GM21390 (cell line): Measurements from ENCODE around the gene SLC39A13.

Experiments
- ATAC-seq: cut with Tn5 transposase; IDR thresholded peaks from one replicate; pipeline ENCODE4 v1.9.1; 2021; ENCODE audit not compliant: unreplicated experiment

Gene SLC39A13

DNA sequence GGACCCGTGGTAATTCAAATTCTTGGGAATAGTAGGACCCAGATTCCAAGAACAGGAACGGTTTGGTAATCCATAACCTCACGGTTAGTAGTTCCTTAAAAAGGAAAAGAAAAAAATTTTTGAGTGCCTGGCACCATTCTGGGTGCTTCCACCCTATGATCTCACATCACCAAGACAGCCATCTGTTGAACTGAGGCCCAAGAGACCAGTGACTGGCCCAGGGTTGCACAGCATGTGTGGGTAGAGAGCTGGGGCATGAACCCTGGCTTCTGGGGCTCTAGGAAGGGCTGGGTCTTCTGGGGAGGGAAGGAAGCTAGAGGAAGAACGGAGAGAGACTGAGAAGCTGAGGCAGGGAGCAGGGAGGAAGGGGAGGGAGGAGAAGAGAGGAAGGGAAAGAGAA is 25.3 kb upstream of the SLC39A13 start:
- no peak for ATAC-seq

DNA sequence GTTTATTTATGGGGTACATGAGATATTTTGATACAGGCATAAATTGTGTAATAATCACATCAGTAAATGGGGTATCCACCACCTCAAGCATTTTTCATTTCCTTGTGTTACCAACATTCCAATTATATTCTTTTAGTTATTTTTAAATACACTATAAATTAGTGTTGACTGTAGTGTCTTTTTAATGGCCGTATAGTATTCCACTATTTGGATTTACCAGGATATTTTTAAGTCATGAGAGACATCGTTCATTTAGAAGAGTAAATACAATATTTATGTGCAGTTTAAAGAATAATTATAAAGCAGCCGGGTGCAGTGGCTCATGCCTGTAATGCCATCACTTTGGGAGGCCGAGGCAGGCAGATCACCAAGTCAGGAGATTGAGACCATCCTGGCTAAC is 23.9 kb upstream of the SLC39A13 start:
- ATAC-seq = no peak

DNA sequence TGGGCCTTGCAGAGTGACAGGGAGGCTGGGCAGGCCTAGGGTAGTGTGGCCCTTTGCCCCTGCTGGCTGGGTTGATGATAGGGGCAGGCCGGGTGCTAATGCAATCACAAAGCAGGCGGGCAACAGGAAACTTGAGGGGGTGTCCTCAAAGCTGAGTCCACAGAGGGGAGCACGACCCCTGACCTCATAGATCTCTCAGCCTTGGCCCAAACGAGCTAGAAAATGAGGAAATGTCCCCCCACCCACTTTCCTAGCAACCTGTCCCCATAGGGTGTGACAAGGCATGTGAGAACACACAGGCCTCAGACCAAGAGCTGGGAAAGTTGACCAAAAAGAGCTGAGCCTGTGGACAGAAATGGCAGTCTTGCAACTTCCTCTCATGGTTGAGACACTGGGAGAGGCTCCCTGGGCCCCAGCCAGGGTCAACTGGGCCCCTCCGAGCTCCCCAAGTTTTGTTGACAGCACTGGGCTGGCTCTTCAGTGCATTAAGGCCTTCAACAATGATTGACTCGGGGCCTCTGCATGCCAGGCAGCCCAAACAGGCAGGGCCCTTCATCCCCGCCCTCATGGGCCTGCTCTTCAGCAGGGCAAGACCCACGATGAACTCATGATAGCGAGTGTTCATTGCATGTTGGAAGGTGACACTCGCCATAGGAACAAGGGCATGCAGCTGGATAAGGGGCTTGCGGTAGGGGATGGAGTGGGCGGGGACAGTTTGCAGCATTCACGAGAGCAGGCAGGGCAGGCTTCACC is 20.3 kb upstream of the SLC39A13 start:
- no peak for ATAC-seq

DNA sequence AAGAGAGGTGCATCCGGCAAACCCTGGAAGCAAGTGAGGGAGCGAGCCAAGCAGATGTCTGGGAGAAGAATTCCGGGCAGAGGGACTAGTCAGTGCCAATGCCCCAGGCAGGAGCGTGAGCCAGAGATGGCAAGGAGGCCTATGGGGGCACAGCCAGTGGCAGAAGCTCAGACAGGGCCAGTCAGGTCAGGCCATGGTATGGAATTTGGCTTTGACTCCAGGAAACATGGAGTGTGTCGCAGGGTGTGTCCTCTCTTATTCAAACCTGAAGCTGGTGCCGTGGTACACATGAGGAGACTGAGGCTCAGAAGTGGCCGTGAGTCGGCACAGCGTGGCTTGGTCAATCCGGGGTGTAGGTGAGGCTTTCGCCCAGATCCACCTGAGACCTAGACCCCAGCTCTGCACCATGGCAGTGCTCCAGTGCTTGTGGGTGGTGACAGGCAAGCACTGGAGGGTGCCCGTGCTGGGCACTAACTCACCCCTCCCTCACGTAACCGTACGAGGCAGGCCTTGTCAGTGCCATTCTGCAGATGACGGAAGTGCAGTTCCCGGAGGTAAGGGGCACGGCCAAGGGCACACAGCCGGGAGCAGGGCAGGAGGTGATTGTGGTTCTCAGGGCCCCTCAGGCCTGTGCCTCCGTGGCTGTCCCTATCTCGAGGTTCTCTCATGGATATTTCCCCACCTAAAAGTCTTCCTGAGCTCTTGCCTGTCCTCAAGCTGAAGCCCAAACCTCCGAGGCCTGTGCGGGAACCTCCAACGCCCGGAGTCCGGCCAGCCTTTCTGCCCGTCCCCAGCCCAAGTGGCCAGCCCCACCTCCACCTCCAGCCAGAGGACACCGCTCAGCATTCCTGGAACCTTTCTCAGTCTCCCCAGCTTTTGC is 19.5 kb upstream of the SLC39A13 start:
- no peak for ATAC-seq

DNA sequence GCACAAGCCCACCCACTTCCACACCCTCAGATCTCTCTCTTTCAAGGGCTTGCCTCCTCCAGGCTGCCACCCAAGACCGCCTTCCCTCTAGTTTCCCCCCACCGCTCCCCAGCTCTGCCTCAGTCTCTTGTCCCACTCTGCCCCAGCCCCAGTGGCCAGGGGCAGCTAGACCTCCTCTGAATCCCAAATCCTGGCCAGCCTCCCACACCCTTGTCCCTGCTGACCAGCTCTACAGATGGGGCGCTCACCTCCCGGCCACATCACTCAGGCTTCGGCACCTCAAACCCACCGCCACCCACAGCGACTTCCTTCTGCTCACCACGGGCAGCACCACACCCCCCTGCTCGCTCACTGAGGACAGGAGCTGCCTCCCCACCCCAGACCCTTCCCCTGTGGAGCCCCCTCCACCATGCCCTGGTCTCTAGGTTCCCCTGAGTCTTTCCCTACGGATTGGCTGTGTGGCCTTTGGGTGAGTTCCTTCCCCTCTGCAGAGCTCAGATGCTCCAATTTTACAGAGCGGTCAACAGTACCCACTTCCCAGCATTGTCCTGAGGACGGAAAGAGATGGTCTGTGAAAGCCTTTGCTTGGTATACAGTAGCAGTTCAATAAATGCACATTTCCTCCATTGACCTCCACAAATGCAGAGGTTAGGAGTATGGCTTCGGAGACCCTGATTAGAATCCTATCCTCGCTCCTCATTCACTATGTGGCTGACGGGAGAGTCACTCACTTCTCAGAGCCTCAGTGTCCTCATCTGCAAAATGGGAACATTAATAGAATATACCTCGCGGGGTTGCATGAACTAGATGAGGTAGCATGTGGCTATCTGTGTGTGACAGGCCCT is 18.6 kb upstream of the SLC39A13 start:
- no peak for ATAC-seq

DNA sequence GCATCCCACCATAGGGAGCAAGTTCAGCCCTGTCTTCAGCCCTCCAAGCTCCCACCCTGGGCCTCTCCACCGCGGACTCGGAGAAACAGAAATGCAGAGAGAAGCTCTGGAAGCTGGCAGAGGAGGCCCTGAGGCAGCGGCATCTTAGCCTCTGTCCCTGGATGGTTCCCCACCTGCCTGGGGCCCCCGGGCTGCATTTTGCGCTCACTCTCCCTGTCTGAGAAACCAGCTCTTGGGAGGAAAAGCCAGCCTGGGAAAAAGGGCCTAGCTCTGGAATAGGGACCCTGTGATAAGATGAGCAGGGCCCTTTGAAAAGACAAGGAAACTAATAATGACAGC is 18.0 kb upstream of the SLC39A13 start:
- no peak for ATAC-seq

DNA sequence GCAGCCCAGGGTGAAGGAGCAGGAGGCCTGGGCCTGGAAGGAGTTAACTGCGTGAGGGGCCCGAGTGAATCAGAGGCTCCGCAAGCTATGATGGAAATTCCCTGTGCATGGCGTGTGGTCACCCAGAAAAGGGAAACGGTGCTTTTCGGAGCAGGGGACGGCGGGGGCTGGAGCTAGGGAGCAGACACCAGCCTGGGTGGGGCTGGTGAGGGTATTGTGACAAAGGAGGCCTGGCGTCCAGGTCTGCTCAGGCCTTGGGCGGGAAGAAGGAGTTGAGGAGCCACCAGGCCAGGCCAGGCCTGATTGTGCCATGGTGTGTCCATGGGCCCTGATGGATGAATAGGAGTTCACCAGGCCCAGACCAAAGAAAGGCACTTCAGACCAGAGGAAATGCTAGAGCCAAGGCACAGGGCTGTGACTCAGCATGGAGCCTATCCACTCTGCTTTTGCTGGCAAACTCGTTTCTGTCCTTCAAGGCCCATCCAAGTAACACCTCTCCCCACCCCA is 17.3 kb upstream of the SLC39A13 start:
- no peak for ATAC-seq

DNA sequence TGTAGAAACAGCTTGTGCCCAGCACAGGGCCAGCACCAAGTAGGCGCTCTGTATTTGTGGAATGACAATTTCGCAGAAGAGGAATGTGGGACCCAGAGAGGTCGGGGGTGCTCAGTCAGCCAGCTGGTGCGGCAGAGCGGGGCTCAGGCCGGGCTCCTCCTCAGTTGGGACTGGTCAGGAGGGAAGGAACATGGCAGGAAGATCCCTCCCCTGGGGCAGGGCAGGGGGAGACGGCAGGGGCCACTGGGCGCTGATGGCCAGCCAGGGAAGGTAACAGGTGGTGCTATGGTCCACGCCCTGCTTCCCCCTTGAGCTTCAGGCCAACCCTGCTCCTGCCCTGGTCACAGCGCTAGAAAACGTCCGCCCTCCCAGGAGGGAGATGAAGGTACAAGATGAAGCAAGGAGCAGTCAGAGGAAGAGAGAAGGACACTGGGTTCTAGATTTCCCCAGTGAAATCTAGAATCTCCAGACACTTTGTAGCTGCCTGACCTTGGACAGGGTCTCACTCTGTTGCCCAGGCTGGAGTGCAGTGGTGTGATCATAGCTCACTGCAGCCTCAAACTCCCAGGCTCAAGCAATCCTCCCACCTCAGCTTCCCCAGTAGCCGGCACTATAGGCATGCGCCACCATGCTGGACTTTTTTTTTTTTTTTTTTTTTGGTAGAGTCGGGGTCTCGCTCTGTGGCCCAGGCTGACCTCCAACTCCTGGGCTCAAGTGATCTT is 16.5 kb upstream of the SLC39A13 start:
- no peak for ATAC-seq

DNA sequence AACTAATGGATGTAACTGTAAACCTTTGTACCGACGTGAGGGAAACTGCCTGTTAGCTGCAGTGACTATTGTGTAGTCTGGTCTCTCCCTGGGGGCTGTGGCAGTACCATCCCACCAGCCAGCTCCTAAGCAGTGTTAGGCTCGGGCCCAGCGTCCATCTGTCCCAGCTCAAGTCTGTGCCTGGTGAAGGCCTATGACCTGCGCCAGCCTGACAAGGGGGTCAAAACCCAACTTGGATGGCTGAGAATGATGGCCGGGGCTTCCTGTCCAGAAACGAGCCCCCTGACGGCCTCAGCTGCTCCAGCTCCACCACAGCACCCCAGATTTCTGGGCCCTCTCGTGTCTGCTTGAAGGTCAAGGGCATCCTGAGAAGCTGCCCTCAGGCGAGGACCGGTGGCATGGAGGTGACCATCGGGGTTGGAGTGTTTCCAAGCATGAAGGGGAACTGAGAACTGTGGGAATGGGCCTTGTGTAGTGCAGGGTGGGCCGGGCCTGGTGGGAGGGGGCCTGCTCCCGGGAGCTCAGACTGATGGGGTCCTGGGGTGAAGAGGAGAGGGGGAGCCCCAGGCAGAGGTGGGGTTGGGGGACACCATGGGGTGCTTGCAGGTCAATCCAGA is 15.7 kb upstream of the SLC39A13 start:
- ATAC-seq = no peak

DNA sequence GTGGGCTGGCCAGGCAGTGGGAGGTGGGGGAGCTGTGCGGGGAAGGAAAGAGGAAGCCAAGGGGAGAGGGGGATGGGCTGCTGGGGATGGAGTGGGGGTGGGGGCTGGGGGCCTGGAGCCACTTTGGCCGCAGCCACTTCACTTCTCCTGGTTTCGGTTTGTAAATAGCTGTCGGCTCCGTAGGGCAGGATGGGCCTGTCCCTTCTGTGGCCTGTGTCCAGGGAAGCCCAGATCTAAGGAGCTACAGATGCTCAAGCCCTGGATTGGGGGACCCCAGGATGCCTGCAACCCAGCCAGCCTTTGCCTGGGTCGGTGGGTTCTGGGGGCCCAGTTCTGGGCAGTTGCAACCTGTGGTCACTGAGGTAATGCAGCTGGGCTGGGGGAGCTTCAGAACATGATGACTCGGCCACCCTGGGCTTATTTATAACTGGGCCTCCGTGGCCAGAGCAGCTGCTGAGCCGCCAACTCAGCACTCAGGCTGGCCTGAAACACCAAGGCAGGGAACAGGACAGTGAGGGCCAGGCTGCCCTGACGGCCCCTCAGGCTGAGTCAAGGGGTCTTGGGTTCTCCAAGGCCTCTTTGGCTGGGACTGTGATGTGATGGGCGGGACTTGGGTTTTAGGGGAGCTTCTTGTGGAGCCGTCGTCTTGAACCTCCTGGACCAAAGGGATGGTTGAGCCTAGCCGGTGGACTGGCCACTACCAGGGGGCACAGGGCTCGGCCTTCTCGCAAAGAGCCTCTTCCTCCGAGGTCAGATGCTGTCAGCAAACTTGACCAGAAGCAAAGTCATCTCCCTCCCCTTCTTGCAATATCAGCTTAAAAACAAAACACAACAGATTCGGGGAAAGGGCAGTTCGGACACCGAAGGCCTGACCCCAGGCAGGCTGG is 15.0 kb upstream of the SLC39A13 start:
- ATAC-seq = no peak

DNA sequence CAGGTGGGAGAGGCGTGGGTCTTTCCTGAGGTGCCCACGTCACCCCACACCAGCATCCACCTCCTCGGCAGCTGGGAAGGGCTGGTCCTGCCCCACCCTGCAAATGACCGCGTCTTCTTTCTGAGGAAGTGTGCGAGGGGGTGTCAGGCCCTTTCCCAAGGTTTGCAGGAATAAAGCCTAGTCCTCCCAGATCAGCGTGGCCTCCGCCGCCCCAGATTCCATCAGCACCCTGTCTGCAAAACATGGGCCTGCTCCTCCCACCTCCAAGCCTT is 14.4 kb upstream of the SLC39A13 start:
- ATAC-seq = no peak

DNA sequence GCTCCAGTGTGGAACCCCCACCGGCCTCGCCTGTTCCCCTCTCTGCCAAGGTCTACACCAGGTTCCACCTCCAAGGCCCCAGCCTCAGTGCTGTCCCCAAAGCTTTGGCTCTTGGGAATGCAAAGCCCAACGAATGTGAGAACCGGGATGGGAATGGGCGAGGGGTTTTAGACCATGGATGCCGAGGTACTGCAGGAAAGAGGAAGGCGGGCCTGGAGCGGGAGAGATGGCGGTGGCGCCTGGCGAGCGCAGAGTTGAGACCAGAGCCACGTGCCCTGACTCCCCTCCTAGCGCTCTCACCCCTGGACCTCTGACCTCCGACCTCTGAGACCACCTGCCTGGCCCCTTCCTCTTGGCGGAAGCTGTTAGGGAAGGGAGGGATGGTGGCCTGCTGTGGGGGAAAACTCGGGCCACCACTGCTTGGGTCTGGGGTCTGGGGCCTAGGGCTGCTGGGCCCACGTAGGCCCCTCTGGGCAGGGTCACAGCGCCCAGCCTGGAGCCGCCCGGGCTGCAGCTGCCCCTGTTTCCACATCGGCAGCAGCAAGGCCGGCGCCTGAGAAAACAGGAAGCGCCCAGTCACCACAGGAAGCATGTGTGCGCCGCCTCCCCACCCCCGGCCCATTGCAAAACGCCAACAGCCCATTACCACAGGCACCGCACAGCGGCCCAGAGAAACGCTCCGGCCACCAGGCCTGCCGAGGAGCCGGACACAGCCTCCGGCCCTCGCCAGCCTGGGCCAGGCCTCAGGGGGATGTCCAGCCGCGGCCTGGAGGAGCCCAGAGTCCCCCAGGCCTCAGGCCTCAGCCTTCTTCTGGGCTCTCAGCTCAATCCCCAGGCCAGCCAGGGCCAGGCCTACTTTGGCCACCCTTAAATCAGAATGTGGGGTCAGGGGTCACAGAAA is 13.8 kb upstream of the SLC39A13 start:
- ATAC-seq = peak; percentile 73

DNA sequence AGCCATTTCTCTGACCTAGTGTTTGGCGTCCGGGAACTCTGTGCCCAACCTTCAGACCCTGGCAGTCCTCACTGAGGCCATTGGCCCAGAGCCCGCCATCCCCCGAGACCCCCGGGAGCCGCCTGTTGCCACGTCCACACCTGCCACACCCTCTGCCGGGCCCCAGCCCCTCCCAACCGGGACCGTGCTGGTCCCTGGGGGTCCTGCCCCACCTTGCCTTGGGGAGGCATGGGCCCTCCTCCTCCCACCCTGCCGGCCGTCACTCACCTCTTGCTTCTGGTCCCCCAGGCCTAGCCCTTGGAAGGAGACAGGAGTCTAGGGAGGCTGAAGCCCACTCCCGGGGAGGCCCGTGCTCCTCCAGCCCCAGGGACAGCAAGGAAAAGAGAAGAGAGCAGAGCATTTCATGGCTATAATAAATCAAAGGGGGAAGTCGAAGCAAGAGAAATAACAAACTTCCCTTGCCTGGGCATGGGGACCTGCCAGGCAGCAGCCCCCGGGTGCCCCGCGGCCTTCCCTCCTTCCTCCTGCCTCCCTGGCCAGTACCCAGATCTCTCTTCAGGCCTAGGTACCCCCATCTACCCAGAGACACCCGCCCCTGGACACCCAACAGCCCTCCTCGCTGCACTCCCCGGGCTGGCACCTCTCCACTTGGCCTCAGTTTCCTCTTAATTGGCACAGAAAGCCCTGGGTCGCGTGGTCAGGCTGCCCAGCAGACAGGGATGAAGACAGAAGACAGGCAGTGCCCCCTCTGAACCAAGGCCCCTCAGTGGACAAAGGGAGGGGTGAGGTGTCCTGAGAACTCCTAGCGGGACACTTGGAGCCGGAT is 13.0 kb upstream of the SLC39A13 start:
- no peak for ATAC-seq

DNA sequence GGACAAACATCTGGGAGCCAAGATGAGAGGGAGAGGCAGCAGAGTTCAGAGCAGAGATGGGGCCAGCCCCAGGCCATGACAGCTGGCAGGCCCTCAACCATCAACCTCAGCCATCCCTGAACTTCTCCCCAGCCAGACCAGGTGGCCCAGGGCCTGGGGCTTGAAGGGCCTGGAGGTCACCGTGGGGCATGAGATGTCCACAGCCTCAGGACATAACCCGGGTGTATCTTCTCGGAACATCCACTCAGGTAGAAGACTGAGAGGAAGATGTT is 12.4 kb upstream of the SLC39A13 start:
- ATAC-seq = no peak

DNA sequence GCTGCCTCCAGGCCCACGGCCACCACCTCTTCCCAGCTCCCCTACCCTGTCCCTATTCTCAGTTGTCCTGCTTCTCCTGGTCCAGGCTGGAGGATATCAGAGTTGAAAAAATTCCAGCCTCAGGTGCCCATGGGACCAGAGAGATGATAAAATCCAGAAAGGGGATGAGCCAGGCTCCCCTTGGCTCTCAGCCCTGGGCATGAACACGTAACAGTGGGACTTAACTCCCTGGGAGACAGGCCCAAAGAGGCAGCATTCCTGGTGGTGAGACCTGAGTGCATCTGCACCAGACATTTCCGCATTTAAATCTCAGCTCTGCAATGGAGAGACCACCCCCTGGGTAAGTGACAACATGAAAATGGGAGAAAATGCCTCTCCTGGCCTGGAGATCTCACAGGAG is 10.4 kb upstream of the SLC39A13 start:
- ATAC-seq = no peak

DNA sequence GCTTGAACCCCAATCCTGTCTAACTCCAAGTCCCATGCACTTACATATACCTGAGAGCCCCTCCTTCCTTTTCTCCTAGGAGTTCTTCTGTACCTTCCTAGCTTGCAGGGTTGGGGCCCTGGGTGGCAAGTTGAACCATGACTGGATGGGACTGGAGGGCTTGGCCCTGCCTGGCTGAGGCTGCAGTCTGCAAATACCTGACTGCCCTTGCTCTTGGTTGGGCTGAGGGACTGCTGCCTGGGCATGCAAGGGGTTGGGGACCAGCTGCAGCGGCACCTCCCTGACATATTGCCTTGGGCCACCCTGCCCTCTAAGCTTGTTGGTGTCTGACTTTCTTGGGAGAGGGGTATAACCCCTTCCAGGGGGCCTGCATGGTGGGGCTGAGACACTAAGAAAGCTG is 9.8 kb upstream of the SLC39A13 start:
- no peak for ATAC-seq

DNA sequence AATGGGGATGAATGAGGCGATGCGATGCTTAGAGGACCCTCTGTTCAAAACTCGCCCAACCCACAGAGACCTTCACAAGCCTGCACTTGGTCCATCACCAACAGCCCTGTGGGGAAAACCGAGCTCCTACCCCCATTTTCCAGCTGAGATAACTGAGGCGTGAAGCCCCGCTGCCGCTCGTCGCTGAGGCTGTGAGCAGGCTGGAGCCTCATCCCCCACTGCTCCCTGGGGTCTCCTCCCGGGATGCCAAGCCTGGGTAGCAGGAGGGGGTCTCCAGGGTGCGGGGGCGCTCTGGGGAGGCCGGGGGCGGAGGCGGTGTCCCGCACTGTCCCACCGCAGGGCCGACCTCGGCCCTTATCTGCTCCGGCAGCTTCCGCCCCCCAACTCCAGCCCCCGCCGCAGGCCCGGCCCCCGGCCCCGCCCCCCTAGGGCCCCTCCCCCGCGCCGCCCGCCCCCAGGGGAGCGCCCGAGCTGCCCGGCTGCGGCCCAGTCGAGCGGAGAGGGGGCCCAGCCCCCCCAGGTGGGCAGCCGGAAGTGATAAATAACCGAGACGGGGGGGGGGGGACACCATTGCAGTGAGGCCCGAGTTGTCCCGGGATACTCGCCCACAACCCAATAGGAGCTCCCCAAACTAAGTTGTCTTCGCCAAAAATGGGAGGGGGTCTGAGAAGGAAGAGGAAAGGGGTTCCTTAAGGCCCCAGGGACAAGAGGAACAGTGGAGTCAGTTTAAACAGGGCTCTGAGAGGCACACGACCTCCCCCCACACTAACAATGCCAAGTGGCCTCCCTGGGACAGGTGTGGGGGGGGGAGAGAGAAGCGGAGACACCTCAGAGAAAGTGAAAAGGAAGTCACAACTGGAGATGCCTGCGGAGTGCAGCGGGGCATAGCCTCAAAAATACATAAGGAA is 8.3 kb upstream of the SLC39A13 start:
- ATAC-seq = peak; percentile 41
